NCI-H524 treated with DMSO at 0.1 percent for 48 hours (cell line): ENCODE measurements around the gene PFDN2.

Source experiments
- DNase-seq: peaks from one replicate; lab custom pipeline; 2025; lab: John Stamatoyannopoulos, UW

PFDN2 gene, protein sequence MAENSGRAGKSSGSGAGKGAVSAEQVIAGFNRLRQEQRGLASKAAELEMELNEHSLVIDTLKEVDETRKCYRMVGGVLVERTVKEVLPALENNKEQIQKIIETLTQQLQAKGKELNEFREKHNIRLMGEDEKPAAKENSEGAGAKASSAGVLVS

GRCh38 chr1:161117759-161118581 lies at the start of gene PFDN2, which contains the start of gene NIT1:
Gene PFDN2 (minus strand): TSS chr1:161118037. CDS start chr1:161118026, 11 bp downstream.
Gene NIT1 (plus strand): TSS chr1:161118105. CDS start chr1:161118177, 72 bp downstream.
- no peak for DNase-seq

DNA sequence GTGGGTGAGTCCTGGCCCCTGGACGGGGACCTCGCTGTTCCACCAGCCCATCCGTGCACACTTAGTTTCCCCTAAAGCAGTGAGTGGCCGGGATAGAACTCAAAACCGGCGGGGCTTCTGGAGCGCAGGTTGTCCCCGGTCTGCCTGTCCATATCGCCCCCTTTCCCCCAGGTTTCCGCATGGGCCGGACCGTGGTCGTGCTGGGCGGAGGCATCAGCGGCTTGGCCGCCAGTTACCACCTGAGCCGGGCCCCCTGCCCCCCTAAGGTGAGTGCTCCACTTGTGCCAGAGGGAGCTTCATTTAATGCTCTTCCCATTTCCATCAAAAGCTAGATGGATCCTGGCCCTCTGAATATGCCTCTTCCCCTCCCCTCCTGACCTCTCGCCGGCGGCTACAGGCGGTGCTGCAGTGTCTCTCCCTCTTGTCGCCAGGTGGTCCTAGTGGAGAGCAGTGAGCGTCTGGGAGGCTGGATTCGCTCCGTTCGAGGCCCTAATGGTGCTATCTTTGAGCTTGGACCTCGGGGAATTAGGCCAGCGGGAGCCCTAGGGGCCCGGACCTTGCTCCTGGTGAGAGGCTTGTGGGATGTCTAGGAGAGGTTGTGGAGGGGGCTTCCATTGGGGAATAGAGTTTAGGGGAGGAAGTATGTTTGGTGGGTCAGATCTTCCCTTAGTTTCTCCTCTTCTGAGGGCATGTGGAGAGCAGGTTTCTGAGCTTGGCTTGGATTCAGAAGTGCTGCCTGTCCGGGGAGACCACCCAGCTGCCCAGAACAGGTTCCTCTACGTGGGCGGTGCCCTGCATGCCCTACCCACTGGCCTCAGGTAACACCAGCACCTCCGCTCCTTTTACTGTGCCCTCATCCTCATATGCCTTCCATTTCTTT lies 49.1 kb upstream of the PFDN2 start:
- DNase-seq: no peak

DNA sequence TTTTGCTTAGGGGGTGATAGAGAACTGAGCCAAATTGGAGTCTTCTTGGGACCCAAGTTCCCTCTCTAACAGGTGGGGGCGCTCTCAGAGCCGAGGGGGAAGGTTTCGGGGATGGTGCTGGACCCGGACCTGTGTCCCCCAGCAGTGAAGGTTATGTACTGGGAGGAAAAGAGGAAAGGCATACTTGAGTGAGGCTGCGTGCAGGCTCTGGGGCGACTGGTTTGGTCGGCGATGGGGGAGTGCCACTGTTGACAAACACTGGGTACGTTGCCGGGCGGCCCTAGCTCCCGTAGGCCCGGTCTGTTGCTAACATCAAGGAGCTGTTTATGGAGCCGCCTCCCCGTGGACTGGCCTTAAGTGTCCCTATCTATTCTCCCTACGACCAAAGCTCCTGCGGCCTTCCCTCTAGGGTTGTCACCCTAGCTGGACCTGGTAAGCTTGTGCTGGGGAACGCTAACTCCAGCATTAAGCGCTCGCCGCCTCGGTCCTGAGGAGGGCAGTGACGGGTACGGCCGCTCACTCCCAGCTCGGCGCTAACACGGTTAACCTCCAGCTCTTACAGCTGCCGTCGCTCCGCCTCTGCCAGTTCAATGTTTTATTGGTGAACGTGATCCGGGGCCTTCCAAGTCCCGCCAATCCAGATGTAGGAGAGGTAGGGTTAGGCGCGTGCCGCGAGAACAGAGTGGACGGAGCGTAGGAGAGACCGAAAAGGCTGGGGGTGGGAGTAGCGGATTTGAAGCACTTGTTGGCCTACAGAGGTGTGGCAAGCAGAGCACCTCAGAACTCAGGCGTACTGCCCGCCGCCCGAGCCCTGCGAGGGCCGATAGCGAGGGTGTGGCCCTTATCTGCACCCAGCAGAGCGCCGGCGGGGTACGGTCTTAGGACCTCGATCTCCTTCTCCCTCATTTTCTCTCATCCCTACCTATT lies 48.2 kb upstream of the PFDN2 start, which contains the start of gene PPOX:
PPOX (plus strand) TSS at position 685 of the 927 bp plus-strand sequence. CDS start 422 bp downstream, outside the sequence.
- DNase-seq: peak; percentile 87

- DNase-seq: no peak
Observed at GRCh38 chr1:161164901-161165610, 47.2 kb upstream of the PFDN2 start.

GRCh38 chr1:161163793-161164192 lies 46.0 kb upstream of the PFDN2 start:
- DNase-seq: no peak

DNA sequence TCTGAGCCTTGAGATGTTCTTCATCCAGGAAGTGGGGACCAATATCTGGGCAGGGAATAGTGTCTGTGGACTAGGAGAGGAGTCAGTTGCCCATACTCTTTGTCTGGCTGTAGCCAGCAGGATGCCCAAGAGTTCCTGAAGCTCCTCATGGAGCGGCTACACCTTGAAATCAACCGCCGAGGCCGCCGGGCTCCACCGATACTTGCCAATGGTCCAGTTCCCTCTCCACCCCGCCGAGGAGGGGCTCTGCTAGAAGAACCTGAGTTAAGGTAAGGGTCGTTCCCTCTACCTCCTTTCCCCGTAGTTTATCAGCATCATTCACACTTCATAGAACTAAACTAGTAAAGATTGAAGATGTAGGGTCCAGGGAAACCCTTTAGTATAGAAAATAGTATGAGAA lies 45.0 kb upstream of the PFDN2 start:
- DNase-seq: no peak

- no peak for DNase-seq
Observed at GRCh38 chr1:161162052-161162451, 44.2 kb upstream of the PFDN2 start.

DNA sequence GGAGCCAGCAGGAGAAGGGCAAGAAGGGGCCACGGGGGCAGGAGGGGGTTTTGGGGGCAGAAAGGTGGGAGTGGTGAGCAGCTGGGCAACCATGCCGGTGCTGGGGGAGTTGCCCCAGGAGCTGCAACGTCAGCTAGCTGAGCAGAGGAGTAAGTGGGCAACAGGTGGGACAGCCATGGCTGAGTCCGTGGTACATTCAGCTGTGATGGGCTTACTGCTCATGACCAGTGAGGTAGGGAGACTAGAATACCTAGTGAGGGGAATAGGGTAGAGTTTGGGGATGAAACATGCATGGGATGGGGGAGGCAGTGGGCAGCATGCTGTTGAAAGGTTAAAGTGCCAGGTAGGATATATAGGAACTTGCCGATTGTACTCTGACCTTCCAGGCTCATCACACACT lies 43.8 kb upstream of the PFDN2 start:
- no peak for DNase-seq

- no peak for DNase-seq
Observed at GRCh38 chr1:161160671-161161145, 42.9 kb upstream of the PFDN2 start.

DNA sequence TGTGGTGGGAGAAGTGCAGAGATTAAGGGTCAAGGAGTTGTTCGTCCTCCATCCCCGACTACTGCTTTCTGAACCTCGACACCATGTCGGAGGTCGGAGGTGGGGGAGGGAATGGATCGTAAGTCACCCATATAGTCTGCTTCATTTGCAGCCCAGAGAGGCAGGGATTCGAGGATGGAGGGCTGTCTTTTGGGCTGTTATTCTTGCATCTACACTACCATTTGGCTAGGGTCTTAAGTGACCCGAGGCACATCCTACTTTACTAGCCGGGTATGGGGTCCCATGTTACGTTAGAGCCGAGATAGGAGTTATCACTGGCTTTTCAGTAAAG lies 42.0 kb upstream of the PFDN2 start:
- no peak for DNase-seq

DNA sequence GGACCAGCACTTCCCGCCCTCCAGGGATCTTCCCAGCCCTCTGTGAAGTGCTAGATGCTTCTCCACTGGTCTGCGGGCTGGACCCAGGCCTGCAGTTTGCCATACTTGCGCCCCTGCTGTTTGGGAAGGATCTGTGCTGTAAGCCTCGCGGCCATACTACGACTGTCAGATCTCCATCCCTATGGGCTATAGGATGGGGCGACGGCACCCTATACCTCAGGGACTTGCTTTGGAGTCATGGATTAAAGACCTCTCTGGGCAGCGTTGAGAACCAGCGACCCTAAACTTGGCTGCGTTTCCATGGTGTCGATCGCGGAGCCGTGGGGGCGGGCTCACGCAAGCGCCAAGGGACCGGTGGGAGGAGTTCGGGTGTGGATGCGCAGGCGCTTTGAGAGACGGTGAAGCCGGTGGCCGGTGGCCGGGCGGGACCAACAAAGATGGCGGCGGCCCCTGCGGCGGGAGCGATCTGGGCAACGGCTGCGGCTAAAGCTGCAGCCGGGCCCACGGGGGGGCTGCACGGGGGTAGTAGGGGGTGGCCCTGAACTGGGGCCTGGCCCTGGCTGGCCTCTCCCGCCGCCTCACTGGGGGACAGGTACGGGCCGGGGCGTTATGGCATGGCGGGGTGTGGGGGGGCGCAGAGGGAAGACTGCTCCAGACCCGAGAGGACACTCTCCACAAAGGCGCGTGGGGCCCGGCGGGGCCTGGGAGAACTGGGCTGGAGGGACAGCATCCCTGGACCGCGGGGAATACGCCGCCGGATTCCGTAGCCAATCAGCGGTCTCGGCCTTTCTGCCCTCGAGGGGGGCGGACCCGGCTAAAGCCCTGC lies 41.5 kb upstream of the PFDN2 start, which contains the start of gene USP21:
USP21 (plus strand) TSS at position 414 of the 826 bp plus-strand sequence. CDS start 1,141 bp downstream, outside the sequence.
- peak; percentile 49 for DNase-seq

DNA sequence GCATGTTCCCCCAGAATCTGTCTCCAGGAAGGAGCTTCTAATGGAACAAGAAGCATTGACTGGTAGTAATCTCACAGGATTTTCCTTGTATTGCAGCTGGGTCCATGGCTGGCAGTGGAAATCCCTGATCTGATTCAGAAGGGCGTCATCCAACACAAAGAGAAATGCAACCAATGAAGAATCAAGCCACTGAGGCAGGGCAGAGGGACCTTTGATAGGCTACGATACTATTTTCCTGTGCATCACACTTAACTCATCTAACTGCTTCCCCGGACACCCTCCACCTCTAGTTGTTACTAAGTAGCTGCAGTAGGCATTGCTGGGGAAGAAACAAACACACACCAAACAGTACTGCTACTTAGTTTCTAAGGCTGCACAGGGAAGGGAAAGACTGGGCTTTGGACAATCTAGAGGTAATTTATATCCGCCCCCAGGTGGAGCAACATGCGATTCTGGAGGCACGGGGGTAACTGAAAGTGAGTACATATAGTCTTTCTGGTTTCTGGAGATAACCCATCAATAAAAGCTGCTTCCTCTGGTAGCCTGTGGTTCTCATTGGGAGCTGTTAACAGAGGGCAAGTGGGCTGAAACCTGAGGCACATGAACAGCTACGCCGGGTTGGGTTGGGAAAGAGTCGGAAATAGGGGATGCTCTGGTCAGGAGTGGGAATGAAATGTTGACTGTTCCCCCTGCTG lies 40.6 kb upstream of the PFDN2 start:
- DNase-seq: no peak

DNA sequence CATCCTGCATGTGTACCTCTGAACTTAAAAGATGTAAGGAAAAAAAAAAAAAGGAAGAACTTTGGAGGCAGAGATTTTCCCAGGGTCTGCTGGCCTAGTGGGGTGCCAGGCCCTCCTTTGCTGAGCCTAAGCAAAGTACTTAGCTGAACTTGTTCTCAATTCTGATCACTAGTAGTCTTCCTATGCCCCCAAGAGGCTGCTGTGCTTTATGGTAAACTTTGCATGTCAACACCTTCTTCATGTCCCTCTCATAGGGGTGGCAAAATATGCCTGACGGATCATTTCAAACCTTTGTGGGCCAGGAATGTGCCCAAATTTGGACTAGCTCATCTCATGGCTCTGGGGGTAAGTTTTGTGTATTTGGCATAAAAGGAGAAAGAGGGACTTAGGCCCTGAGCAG lies 40.0 kb upstream of the PFDN2 start:
- no peak for DNase-seq

GRCh38 chr1:161153682-161154337 lies 36.0 kb upstream of the PFDN2 start, which contains the start of gene UFC1:
Gene UFC1 (plus strand): TSS chr1:161153978. CDS start chr1:161153998, 20 bp downstream.
- DNase-seq: peak; percentile 53

- no peak for DNase-seq
Observed at GRCh38 chr1:161153176-161153575, 35.3 kb upstream of the PFDN2 start.

DNA sequence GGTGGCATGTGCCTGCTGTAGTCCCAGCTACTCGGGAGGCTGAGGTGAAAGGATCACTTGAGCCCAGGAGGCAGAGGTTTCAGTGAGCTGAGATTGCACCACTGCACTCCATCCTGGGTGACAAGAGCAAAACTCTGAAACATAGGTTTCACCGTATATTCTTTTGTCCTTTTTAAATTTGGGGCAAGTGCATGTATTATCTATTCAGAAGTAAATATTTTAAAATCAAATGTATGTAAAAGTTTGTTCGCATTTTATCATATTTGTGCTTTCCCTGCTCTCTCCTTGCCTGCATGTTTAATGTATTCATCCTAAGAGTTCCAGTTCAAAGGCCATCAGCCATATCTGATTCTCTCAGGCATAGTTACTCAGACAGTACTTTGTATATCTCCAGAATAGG lies 28.0 kb upstream of the PFDN2 start:
- DNase-seq: no peak

GRCh38 chr1:161140755-161141400 lies 23.0 kb upstream of the PFDN2 start:
- no peak for DNase-seq

- no peak for DNase-seq
Observed at GRCh38 chr1:161139766-161140165, 21.9 kb upstream of the PFDN2 start.
